HG02852 (cell line): Measurements from ENCODE around the gene ABHD12.
"Not testable (repeated sequence)": the region's sequence is repeated elsewhere in the genome, so short reads cannot be mapped to it uniquely, and the experiment has no call there.

ENCODE experiments used
- ATAC-seq: cut with Tn5 transposase; IDR thresholded peaks from one replicate; pipeline ENCODE4 v1.9.1; 2021; ENCODE audit warnings: mild to moderate bottlenecking, moderate library complexity; ENCODE audit not compliant: unreplicated experiment

The ABHD12 gene

GRCh38 chr20:25278636-25279361 is 111.8 kb downstream of the ABHD12 start:
- ATAC-seq: no peak

GRCh38 chr20:25277941-25278521 is 112.6 kb downstream of the ABHD12 start:
- ATAC-seq: no peak

GRCh38 chr20:25277051-25277801 is 113.4 kb downstream of the ABHD12 start:
- ATAC-seq: no peak

GRCh38 chr20:25276533-25277050 is 114.0 kb downstream of the ABHD12 start:
- no peak for ATAC-seq

GRCh38 chr20:25275813-25276532 is 114.7 kb downstream of the ABHD12 start:
- no peak for ATAC-seq

GRCh38 chr20:25274891-25275812 is 115.5 kb downstream of the ABHD12 start:
- no peak for ATAC-seq

GRCh38 chr20:25274481-25274880 is 116.2 kb downstream of the ABHD12 start:
- no peak for ATAC-seq

- ATAC-seq: no peak
These were observed 116.9 kb downstream of the ABHD12 start for GRCh38 chr20:25273541-25274358.

- ATAC-seq: no peak
These were observed 117.6 kb downstream of the ABHD12 start for GRCh38 chr20:25273046-25273445.

- ATAC-seq: no peak
These were observed 118.2 kb downstream of the ABHD12 start for GRCh38 chr20:25272223-25273000.

- no peak for ATAC-seq
These were observed 119.0 kb downstream of the ABHD12 start for GRCh38 chr20:25271486-25272222.

GRCh38 chr20:25270829-25271251 is 119.8 kb downstream of the ABHD12 start:
- no peak for ATAC-seq

- no peak for ATAC-seq
These were observed 120.8 kb downstream of the ABHD12 start for GRCh38 chr20:25269833-25270170.

- ATAC-seq: no peak
These were observed 121.4 kb downstream of the ABHD12 start for GRCh38 chr20:25269057-25269832.

- not testable (repeated sequence) for ATAC-seq
These were observed 129.7 kb downstream of the ABHD12 start for GRCh38 chr20:25260770-25261437.

GRCh38 chr20:25259788-25260254 is 130.8 kb downstream of the ABHD12 start:
- ATAC-seq: no peak
